ENCODE measurements around the gene CLNS1A.
A peak's percentile ranks its signal among the peaks of the same experiment; 100 is the strongest.

Gene CLNS1A

DNA sequence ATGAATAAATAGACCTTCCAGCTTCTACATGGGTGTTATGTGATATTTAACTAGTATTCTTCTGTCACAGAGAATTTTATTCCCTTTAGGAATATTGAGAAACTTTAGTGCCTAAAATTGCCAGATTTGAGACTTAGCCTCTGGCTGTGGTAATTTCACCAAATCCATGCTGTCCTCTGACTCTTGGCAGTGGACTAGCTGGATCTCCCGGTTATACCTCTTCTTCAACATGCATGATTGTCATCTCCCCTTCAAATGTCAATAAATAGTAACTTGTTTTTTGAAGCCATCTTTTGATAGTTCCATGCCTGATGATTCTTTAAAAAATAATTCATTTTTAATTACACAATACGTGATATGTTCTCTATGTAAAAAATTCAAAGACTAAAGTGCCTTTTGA is 39.4 kb downstream of the CLNS1A start:
- DNase-seq (ENCODE audit: extremely low read depth, low read depth) = no peak
- no peak overlapping the region for H3K4me3 ChIP-seq (replicated peaks; ENCODE audit: low read depth, low read length)
- TF ChIP-seq, protein P1, sequence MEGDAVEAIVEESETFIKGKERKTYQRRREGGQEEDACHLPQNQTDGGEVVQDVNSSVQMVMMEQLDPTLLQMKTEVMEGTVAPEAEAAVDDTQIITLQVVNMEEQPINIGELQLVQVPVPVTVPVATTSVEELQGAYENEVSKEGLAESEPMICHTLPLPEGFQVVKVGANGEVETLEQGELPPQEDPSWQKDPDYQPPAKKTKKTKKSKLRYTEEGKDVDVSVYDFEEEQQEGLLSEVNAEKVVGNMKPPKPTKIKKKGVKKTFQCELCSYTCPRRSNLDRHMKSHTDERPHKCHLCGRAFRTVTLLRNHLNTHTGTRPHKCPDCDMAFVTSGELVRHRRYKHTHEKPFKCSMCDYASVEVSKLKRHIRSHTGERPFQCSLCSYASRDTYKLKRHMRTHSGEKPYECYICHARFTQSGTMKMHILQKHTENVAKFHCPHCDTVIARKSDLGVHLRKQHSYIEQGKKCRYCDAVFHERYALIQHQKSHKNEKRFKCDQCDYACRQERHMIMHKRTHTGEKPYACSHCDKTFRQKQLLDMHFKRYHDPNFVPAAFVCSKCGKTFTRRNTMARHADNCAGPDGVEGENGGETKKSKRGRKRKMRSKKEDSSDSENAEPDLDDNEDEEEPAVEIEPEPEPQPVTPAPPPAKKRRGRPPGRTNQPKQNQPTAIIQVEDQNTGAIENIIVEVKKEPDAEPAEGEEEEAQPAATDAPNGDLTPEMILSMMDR (IDR thresholded peaks at IDR 0.05; ENCODE audit: low read depth, low read length, missing control alignments) = no peak

DNA sequence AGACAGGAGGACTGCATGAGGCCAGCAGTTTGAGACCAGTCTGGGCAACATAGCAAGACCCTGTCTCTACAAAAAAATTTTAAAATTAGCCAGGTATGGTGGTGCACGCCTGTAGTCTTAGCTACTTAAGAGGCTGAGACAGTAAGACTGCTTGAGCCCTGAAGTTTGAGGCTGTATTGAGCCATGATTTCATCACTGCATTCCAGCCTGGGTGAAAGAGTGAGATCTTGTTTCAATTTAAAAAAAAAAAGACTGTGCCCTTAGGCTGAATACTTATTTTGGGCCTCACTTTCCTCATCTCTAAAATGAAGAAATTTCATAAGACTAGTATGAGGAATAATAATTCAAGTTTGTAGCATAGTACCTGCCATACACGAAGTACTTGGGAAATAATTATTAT is 41.0 kb downstream of the CLNS1A start:
- DNase-seq (ENCODE audit: extremely low read depth, low read depth) = no peak
- no peak overlapping the region for H3K4me3 ChIP-seq (replicated peaks; ENCODE audit: low read depth, low read length)
- TF ChIP-seq, protein P1 (IDR thresholded peaks at IDR 0.05; ENCODE audit: low read depth, low read length, missing control alignments) = no peak

DNA sequence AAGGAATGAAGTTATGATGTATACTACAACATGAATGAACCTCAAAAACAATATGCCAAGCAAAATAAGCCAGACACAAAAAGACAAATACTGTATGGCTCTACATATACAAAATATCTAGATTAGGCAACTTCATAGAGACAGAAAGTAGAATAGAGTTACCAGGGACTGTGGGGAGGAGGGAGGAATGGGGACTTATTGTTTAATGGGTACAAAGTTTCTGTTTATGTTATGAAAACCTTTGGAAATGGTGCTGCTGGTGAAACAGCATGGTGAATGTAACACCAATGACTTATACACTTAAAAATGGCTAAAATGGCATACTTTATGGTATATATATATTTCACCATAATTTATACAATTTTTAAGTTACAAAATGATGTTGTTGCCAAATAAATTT is 43.7 kb downstream of the CLNS1A start:
- no peak for DNase-seq (ENCODE audit: extremely low read depth, low read depth)
- no peak overlapping the region for H3K4me3 ChIP-seq (replicated peaks; ENCODE audit: low read depth, low read length)
- TF ChIP-seq, protein P1 (IDR thresholded peaks at IDR 0.05; ENCODE audit: low read depth, low read length, missing control alignments) = no peak

DNA sequence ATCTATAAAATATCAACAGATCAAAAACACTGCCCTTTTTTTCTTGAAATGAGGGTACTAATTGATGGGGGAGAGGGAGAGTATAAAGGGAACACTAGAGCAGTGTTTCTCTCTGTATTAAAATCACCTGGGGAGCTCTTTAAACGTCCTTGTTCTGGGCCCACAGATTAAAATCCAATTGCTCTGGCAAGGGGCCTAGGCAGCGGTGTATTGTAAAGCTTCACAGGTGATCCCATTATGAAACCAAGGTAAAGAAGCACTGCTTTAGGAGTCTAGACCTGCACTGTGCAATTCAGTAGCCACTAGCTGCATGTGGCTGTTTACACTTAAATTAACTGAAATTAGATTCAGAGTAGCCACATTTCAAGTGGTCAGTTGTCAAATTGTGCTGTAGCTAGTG is 44.9 kb downstream of the CLNS1A start:
- DNase-seq (ENCODE audit: extremely low read depth, low read depth) = no peak
- no peak overlapping the region for H3K4me3 ChIP-seq (replicated peaks; ENCODE audit: low read depth, low read length)
- TF ChIP-seq, protein P1 (IDR thresholded peaks at IDR 0.05; ENCODE audit: low read depth, low read length, missing control alignments) = no peak

DNA sequence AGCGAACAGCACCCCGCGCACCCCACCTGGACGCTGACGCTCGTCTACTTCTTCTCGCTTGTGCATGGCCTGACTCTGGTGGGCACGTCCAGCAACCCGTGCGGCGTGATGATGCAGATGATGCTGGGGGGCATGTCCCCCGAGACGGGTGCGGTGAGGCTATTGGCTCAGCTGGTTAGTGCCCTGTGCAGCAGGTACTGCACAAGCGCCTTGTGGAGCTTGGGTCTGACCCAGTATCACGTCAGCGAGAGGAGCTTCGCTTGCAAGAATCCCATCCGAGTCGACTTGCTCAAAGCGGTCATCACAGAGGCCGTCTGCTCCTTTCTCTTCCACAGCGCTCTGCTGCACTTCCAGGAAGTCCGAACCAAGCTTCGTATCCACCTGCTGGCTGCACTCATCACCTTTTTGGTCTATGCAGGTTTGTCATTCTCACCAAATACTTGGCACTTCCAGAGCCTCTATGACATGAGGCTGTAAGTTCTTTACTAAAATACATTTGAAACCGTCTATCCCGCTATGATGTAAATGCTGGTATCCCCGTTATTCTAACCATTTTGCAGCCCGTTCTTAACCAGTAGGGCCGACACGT is 47.3 kb downstream of the CLNS1A start:
- DNase-seq (ENCODE audit: extremely low read depth, low read depth) = no peak
- peak overlapping the region; percentile 53 for H3K4me3 ChIP-seq (replicated peaks; ENCODE audit: low read depth, low read length)
- TF ChIP-seq, protein P1 (IDR thresholded peaks at IDR 0.05; ENCODE audit: low read depth, low read length, missing control alignments) = no peak

DNA sequence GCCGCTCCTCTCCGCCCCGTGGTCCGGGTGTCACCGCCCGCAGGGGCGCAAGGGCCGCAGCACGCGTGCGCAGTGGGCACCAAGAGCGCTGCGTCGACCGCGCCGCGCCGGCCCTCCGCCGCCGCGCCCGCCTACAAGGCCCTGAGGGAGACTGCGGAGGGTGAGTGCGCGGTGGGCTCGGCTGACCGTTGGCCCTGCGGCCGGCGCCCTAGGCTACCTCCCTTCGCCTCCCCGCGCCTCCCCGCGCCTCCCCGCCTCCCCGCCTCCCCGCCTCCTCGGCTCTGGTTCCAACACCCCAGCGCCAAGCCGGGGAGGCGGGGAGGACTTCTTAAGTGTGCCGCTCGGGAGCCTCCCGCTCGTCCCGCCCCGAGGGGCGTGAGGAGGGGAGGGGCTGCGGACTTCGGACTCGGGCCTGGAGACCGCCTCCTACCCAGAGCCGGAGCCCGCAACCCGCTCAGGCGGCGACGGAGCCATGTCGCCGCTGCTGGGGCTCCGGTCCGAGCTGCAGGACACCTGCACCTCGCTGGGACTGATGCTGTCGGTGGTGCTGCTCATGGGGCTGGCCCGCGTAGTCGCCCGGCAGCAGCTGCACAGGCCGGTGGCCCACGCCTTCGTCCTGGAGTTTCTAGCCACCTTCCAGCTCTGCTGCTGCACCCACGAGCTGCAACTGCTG is 47.9 kb downstream of the CLNS1A start, which contains the start of gene AQP11:
Gene AQP11 (plus strand): TSS at position 433 of the 673 bp plus-strand sequence. CDS start 40 bp downstream, at position 473.
- DNase-seq (ENCODE audit: extremely low read depth, low read depth) = peak; percentile 22

More for the DNA sequence above, 47.9 kb downstream of the CLNS1A start, which contains the start of gene AQP11:
- peak within 1 kb of the TSS; percentile 53 for H3K4me3 ChIP-seq (replicated peaks; ENCODE audit: low read depth, low read length)
- TF ChIP-seq, protein P1 (IDR thresholded peaks at IDR 0.05; ENCODE audit: low read depth, low read length, missing control alignments) = no peak
